SK-N-MC (cell line): ENCODE results near the gene CFAP299.

ENCODE experiments used
- EZH2 ChIP-seq: fragments of 200-600 bp; sonication (generic); IDR thresholded peaks from one replicate; pipeline ENCODE4 v1.6.1; 2017; ENCODE audit warnings: antibody characterized with exemption
- FOXP2 ChIP-seq: optimal IDR thresholded peaks from 2 replicates; pipeline ENCODE3; 2011; ENCODE audit warnings: mild to moderate bottlenecking, moderate library complexity; ENCODE audit not compliant: insufficient read depth; ENCODE audit errors: extremely low read length, control extremely low read depth
- POLR2AphosphoS5 ChIP-seq: IDR thresholded peaks from 2 replicates; pipeline ENCODE4 v1.6.1; 2012; ENCODE audit warnings: mild to moderate bottlenecking, low read depth, low read length, borderline replicate concordance

DNA sequence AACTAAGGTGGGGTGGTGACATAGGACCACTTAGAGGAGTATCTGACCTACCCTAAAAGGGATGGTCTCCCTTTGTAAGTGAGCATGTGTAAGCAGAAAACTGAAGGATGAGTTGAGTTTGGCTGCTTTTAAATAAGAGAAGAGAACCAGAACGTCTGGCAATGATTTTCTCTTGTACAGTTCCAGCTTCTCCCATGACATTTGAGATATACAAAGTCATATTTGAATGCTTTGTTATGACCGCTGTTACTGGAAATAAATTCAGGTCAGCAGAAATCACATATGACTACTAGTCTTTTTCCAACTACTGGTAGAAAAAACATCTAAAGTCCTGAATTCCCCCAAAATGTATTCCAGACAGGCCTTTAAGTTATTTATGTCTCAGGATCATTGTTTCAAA lies 381.7 kb downstream of the CFAP299 start:
- TF ChIP-seq EZH2 (no peak), POLR2AphosphoS5 (no peak), FOXP2 (no peak)
